Activated gamma-delta T cell treated with anti-CD3 and anti-CD28 coated beads, Interleukin-2, amount 50 U/mL, for 16 hours (primary cell): ENCODE data around the gene PCDHB15.
"Not testable (repeated sequence)": the region's sequence is repeated elsewhere in the genome, so short reads cannot be mapped to it uniquely, and the experiment has no call there.

Experiments
- DNase-seq: peaks from one replicate; pipeline ENCODE4 v3.0.0-alpha.2; 2020; ENCODE audit warnings: low read depth

PCDHB15 gene

DNA sequence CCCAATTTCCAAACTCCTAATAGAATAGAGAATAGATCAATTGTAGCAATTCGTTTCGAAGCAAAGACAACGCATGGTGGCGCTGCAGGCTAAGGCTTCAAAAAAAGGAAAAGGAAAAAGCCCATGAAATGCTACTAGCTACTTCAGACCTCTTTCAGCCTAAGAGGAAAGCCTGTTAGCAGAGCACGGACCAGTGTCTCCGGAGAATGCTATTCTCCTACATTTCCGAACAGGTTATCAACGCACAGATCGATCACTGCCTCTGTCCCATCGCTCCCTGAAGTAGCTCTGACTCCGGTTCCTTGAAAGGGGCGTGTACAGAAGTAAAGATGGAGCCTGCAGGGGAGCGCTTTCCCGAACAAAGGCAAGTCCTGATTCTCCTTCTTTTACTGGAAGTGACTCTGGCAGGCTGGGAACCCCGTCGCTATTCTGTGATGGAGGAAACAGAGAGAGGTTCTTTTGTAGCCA, at the start of gene PCDHB15:
Gene PCDHB15 (plus strand): TSS at position 146 of the 468 bp plus-strand sequence. CDS start 184 bp downstream, at position 330.
- DNase-seq, result no peak

DNA sequence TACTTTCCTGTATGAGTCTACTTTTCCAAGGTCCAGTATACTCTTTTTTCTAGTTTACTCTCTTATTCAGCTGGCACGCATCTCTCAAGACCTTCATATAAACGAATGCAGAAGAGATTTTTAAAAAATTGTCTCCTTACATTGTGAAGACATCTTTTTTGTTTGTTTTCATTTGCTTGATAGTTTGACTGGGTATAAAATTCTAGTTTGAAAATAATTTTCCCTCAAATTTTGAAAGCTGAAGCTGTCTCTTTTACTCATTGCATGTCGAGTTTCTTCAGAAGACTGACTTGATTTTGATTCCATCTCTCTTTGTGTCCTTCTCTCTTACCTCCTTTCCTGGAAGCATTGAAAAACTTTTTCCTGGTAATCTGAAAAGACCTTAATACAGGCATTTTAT, 48.8 kb upstream of the PCDHB15 start:
- no peak for DNase-seq

DNA sequence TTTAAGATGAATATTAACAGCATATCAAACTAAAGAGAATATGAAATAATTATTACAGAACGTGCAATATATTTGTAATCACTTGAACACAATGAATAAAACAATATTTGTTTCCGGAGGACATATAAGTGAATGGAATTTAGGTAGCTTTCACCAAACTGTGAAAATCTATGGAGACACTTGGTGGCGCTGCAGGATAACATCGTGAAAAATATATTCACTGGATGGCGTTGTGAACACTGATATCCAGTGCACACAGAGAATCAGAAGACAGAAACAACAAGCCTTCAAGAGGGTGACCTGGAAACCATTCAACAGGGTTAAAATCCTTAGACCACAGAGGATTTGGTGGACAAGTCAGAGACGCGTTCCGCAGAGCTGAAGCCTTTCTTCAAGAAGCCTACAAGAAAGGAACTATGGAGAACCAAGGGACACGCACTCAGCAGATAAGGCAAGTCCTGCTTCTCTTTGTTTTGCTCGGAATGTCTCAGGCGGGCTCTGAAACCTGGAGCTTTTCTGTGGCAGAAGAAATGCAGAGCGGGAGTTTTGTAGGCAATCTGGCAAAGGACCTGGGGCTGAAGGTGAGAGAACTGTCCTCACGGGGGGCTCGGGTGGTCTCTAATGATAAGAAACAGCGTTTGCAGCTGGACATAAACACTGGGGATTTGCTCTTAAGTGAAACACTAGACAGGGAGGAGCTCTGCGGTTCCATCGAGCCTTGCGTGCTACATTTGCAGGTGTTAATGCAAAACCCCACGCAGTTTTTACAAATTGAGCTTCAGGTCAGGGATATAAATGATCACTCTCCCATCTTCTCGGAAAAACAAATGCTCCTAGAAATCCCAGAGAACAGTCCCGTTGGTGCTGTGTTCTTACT, 45.6 kb upstream of the PCDHB15 start, which contains the start of gene PCDHB11:
Gene PCDHB11 (plus strand): TSS at position 269 of the 877 bp plus-strand sequence. CDS start 148 bp downstream, at position 417.
- no peak for DNase-seq

DNA sequence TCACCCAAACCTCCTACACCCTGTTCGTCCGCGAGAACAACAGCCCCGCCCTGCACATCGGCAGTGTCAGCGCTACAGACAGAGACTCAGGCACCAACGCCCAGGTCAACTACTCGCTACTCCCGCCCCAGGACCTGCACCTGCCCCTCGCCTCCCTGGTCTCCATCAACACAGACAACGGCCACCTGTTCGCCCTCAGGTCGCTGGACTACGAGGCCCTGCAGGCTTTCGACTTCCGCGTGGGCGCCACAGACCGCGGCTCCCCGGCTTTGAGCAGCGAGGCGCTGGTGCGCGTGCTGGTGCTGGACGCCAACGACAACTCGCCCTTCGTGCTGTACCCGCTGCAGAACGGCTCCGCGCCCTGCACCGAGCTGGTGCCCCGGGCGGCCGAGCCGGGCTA, 44.1 kb upstream of the PCDHB15 start:
- not testable (repeated sequence) for DNase-seq

DNA sequence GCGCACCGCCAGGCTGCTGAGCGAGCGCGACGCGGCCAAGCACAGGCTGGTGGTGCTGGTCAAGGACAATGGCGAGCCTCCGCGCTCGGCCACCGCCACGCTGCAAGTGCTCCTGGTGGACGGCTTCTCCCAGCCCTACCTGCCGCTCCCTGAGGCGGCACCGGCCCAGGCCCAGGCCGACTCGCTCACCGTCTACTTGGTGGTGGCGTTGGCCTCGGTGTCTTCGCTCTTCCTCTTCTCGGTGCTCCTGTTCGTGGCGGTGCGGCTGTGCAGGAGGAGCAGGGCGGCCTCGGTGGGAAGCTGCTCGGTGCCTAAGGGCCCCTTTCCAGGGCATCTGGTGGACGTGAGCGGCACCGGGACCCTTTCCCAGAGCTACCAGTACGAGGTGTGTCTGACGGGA, 43.5 kb upstream of the PCDHB15 start:
- not testable (repeated sequence) for DNase-seq

DNA sequence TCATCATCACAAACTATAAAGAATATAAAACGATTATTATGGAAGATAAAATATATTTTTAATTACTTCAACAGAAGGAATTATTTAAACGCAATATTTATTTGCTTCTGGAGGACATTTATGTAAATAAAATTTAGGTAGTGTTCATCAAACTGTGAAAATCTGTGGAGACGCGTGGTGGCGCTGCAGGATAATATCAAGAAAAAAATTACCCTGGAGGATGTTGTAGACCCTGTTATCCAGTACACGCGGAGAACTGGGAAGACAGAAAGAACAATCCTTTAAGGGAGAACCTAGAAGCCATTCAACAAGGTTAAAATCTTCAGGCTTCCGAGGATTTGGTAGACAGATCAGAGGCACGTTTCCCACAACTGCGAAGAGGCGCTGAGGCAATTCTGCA, 36.7 kb upstream of the PCDHB15 start, which contains the start of gene PCDHB12:
Gene PCDHB12 (plus strand): TSS at position 242 of the 400 bp plus-strand sequence. CDS start 189 bp downstream, outside the sequence.
- no peak for DNase-seq

DNA sequence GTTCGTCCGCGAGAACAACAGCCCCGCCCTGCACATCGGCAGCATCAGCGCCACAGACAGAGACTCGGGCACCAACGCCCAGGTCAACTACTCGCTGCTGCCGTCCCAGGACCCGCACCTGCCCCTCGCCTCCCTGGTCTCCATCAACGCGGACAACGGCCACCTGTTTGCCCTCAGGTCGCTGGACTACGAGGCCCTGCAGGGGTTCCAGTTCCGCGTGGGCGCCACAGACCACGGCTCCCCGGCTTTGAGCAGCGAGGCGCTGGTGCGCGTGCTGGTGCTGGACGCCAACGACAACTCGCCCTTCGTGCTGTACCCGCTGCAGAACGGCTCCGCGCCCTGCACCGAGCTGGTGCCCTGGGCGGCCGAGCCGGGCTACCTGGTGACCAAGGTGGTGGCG, 34.9 kb upstream of the PCDHB15 start:
- not testable (repeated sequence) for DNase-seq

DNA sequence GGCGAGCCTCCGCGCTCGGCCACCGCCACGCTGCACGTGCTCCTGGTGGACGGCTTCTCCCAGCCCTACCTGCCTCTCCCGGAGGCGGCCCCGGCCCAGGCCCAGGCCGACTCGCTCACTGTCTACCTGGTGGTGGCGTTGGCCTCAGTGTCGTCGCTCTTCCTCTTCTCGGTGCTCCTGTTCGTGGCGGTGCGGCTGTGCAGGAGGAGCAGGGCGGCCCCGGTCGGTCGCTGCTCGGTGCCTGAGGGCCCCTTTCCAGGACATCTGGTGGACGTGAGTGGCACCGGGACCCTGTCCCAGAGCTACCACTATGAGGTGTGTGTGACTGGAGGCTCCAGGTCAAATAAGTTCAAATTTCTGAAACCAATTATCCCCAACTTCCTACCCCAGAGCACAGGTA, 34.3 kb upstream of the PCDHB15 start:
- not testable (repeated sequence) for DNase-seq

DNA sequence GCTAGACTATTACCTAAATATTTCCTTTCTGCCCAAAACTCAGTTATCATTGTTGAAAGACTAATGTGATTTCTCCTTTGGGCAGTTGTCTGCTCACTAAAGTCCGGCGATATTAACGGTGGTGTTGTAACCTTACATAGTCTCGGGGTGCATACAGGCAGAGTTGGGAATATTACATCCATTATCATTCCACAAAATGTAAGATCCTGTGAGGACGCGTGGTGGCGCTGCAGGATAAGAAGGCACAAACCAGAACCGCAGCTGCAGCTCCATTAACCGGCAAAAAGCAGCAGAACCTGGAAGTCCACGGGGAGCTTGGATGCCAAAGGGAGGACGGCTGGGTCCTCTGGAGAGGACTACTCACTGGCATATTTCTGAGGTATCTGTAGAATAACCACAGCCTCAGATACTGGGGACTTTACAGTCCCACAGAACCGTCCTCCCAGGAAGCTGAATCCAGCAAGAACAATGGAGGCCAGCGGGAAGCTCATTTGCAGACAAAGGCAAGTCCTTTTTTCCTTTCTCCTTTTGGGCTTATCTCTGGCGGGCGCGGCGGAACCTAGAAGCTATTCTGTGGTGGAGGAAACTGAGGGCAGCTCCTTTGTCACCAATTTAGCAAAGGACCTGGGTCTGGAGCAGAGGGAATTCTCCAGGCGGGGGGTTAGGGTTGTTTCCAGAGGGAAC, 31.4 kb upstream of the PCDHB15 start, which contains the start of gene PCDHB13:
Gene PCDHB13 (plus strand): TSS at position 264 of the 684 bp plus-strand sequence. CDS start 205 bp downstream, at position 469.
- not testable (repeated sequence) for DNase-seq

DNA sequence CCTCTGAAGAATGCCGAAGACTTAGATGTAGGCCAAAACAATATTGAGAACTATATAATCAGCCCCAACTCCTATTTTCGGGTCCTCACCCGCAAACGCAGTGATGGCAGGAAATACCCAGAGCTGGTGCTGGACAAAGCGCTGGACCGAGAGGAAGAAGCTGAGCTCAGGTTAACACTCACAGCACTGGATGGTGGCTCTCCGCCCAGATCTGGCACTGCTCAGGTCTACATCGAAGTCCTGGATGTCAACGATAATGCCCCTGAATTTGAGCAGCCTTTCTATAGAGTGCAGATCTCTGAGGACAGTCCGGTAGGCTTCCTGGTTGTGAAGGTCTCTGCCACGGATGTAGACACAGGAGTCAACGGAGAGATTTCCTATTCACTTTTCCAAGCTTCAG, 30.6 kb upstream of the PCDHB15 start:
- not testable (repeated sequence) for DNase-seq

DNA sequence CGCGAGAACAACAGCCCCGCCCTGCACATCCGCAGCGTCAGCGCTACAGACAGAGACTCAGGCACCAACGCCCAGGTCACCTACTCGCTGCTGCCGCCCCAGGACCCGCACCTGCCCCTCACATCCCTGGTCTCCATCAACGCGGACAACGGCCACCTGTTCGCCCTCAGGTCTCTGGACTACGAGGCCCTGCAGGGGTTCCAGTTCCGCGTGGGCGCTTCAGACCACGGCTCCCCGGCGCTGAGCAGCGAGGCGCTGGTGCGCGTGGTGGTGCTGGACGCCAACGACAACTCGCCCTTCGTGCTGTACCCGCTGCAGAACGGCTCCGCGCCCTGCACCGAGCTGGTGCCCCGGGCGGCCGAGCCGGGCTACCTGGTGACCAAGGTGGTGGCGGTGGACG, 29.7 kb upstream of the PCDHB15 start:
- not testable (repeated sequence) for DNase-seq

DNA sequence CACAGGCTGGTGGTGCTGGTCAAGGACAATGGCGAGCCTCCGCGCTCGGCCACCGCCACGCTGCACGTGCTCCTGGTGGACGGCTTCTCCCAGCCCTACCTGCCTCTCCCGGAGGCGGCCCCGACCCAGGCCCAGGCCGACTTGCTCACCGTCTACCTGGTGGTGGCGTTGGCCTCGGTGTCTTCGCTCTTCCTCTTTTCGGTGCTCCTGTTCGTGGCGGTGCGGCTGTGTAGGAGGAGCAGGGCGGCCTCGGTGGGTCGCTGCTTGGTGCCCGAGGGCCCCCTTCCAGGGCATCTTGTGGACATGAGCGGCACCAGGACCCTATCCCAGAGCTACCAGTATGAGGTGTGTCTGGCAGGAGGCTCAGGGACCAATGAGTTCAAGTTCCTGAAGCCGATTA, 29.2 kb upstream of the PCDHB15 start:
- not testable (repeated sequence) for DNase-seq

DNA sequence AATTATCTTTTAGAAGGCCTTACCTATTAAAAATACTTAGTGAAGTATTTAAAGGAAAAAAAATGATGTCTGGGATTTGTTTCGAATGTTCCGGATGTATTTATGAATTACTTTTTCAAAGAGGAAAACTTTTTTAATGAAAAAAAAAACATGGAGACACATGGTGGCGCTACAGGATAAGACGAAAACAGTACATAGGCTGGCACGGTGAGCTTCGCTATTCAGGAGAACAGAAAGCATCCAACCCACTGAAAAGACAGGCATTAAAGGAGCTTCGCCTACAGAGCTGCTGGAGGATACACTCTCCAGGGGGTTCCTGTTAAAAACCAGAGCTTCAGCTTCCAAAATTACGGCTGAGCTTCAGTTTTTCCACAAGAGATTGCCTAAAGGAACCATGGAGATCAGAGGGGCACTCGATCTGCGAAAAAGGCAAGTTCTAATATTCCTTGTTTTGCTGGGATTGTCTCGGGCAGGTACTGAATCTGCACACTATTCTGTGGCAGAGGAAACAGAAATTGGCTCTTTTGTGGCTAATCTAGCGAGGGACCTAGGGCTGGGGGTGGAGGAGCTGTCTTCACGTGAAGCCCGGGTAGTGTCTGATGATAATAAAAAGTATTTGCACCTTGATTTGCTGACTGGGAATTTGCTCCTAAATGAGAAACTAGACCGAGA, 21.9 kb upstream of the PCDHB15 start, which contains the start of gene PCDHB14:
Gene PCDHB14 (plus strand): TSS at position 232 of the 672 bp plus-strand sequence. CDS start 163 bp downstream, at position 395.
- DNase-seq, result no peak

DNA sequence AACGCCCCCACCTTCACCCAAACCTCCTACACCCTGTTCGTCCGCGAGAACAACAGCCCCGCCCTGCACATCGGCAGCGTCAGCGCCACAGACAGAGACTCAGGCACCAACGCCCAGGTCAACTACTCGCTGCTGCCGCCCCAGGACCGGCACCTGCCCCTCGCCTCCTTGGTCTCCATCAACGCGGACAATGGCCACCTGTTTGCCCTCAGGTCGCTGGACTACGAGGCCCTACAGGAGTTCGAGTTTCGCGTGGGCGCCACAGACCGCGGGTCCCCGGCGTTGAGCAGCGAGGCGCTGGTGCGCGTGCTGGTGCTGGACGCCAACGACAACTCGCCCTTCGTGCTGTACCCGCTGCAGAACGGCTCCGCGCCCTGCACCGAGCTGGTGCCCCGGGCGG, 20.4 kb upstream of the PCDHB15 start:
- not testable (repeated sequence) for DNase-seq

DNA sequence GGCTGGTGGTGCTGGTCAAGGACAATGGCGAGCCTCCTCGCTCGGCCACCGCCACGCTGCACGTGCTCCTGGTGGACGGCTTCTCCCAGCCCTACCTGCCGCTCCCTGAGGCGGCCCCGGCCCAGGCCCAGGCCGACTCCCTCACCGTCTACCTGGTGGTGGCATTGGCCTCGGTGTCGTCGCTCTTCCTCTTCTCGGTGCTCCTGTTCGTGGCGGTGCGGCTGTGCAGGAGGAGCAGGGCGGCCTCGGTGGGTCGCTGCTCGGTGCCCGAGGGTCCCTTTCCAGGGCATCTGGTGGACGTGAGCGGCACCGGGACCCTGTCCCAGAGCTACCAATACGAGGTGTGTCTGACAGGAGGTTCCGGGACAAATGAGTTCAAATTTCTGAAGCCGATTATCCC, 19.8 kb upstream of the PCDHB15 start:
- not testable (repeated sequence) for DNase-seq

DNA sequence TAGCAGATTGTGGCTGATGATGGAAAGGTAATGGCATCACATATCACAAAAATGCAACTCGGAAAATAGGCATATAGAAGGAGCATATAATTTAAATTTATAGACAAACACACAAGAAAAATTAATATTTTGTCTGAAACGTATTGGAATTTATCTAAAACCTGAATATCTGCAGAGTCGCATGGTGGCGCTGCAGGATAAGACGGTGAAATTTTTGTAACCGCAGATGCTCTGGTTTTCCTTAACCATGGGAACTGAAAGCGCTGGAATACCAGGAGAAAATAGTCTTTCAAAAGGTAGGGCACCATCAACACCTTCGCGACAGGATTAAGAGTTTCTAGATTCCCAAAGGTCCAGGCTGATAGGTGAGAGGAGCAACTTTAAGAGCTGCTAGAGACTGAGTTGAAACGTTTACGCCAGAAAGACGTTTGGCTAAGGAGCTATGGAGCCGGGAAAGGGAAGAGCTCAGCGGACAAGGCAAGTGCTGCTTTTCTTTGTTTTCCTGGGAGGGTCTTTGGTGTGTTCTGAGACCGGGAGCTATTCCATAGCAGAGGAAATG, 11.0 kb upstream of the PCDHB15 start:
- no peak for DNase-seq

DNA sequence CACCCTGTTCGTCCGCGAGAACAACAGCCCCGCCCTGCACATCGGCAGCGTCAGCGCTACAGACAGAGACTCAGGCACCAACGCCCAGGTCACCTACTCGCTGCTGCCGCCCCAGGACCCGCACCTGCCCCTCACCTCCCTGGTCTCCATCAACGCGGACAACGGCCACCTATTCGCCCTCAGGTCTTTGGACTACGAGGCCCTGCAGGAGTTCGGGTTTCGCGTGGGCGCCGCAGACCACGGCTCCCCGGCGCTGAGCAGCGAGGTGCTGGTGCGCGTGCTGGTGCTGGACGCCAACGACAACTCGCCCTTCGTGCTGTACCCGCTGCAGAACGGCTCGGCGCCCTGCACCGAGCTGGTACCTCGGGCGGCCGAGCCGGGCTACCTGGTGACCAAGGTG, 9.3 kb upstream of the PCDHB15 start:
- DNase-seq, result not testable (repeated sequence)

DNA sequence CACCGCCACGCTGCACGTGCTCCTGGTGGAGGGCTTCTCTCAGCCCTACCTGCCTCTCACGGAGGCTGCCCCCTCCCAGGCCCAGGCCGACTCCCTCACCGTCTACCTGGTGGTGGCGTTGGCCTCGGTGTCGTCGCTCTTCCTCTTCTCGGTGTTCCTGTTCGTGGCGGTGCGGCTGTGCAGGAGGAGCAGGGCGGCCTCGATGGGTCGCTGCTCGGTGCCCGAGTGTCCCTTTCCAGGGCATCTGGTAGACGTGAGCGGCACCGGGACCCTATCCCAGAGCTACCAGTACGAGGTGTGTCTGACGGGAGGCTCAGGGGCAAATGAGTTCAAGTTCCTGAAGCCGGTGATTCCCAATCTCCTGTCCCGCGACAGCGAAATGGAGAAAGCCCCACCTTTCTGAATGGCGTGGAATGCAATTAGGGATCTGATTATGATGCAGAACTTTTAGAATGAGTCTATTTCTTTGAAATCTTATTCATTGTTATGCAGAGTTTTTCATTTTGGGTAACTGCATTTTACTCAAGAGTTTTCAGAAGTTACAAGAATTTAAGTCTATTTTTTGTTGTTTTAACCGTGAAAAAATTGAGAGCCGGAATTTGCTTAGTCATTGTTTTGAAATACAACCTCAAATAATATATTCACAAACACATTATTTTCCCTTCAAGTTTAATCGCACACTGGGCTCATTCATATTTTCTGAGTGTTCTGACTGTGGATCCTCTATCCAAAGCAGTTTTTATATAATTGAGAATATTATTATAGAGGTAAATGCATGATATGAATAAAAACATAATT, 8.5 kb upstream of the PCDHB15 start:
- DNase-seq, result no peak

DNA sequence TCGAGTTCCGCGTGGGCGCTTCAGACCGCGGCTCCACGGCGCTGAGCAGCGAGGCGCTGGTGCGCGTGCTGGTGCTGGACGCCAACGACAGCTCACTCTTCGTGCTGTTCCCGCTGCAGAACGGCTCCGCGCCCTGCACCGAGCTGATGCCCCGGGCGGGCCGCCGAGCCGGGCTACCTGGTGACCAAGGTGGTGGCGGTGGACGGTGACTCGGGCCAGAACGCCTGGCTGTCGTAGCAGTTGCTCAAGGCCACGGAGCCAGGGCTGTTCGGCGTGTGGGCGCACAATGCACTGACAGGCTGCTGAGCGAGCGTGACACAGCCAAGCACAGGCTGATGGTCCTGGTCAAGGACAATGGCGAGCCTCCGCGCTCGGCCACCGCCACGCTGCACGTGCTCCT, 3.7 kb upstream of the PCDHB15 start:
- DNase-seq, result no peak

DNA sequence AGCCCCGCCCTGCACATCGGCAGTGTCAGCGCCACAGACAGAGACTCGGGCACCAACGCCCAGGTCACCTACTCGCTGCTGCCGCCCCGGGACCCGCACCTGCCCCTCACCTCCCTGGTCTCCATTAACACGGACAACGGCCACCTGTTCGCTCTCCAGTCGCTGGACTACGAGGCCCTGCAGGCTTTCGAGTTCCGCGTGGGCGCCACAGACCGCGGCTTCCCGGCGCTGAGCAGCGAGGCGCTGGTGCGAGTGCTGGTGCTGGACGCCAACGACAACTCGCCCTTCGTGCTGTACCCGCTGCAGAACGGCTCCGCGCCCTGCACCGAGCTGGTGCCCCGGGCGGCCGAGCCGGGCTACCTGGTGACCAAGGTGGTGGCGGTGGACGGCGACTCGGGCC, 1.8 kb downstream of the PCDHB15 start:
- not testable (repeated sequence) for DNase-seq

DNA sequence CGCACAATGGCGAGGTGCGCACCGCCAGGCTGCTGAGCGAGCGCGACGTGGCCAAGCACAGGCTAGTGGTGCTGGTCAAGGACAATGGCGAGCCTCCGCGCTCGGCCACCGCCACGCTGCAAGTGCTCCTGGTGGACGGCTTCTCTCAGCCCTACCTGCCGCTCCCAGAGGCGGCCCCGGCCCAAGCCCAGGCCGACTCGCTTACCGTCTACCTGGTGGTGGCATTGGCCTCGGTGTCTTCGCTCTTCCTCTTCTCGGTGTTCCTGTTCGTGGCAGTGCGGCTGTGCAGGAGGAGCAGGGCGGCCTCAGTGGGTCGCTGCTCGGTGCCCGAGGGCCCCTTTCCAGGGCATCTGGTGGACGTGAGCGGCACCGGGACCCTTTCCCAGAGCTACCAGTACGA, 2.2 kb downstream of the PCDHB15 start:
- not testable (repeated sequence) for DNase-seq
